HepG2 (cell line): ENCODE results near the gene MARF1. TPM values are rescaled to one million over a fixed set of nuclear protein-coding genes. Genes with fewer than 3 reads are reported as not detected.

Experiments used
- ADNP ChIP-seq: sonication (generic); formaldehyde crosslinking; IDR thresholded peaks from 2 replicates; pipeline ENCODE4 v1.4.0; 2020; ENCODE audit warnings: missing genetic modification reagents
- ATF5 ChIP-seq: sonication (generic); formaldehyde crosslinking; IDR thresholded peaks from 2 replicates; pipeline ENCODE4 v1.4.0; 2020; ENCODE audit warnings: mild to moderate bottlenecking, low read depth, missing genetic modification reagents
- BCL6 ChIP-seq: IDR thresholded peaks from 2 replicates; pipeline ENCODE4 v1.6.1; 2016; ENCODE audit warnings: missing genetic modification reagents, missing compliant biosample characterization
- HINFP ChIP-seq: sonication (generic); formaldehyde crosslinking; IDR thresholded peaks from 2 replicates; pipeline ENCODE4 v1.4.0; 2020; ENCODE audit warnings: low read depth, mild to moderate bottlenecking, missing genetic modification reagents
- HOXA5 ChIP-seq: sonication (generic); formaldehyde crosslinking; IDR thresholded peaks from 2 replicates; pipeline ENCODE4 v1.4.0; 2020; ENCODE audit warnings: missing genetic modification reagents
- MTA1 ChIP-seq: sonication (generic); formaldehyde crosslinking; IDR thresholded peaks from 2 replicates; pipeline ENCODE4 v1.4.0; 2020; ENCODE audit warnings: missing genetic modification reagents, mild to moderate bottlenecking, borderline replicate concordance
- NFRKB ChIP-seq: fragments of 450-650 bp; IDR thresholded peaks from 2 replicates; pipeline ENCODE4 v1.6.1; 2017
- PCBP2 ChIP-seq: fragments of 200-400 bp; formaldehyde crosslinking; optimal IDR thresholded peaks from 2 replicates; pipeline ENCODE3; 2018; ENCODE audit warnings: low read length, low read depth; ENCODE audit not compliant: poor library complexity, severe bottlenecking
- SRY ChIP-seq: sonication (generic); formaldehyde crosslinking; IDR thresholded peaks from 2 replicates; pipeline ENCODE4 v1.8.0; 2022; ENCODE audit warnings: mild to moderate bottlenecking, missing genetic modification reagents
- TEF ChIP-seq: sonication (generic); formaldehyde crosslinking; IDR thresholded peaks from 2 replicates; pipeline ENCODE4 v1.5.0; 2020; ENCODE audit warnings: missing genetic modification reagents
- ZBTB10 ChIP-seq: sonication (generic); formaldehyde crosslinking; IDR thresholded peaks from 2 replicates; pipeline ENCODE4 v1.4.0; 2020; ENCODE audit warnings: missing genetic modification reagents, borderline replicate concordance
- ZMAT5 ChIP-seq: sonication (generic); formaldehyde crosslinking; IDR thresholded peaks from 2 replicates; pipeline ENCODE4 v1.5.0; 2020; ENCODE audit warnings: mild to moderate bottlenecking, low read depth, missing genetic modification reagents, borderline replicate concordance
- ZNF609 ChIP-seq: sonication (generic); formaldehyde crosslinking; IDR thresholded peaks from 2 replicates; pipeline ENCODE4 v1.4.0; 2020; ENCODE audit warnings: mild to moderate bottlenecking, missing genetic modification reagents, borderline replicate concordance
- ZNF660 ChIP-seq: sonication (generic); formaldehyde crosslinking; IDR thresholded peaks from 2 replicates; pipeline ENCODE4 v1.5.1; 2020; ENCODE audit warnings: mild to moderate bottlenecking, low read depth, missing genetic modification reagents, borderline replicate concordance
- ZNF770 ChIP-seq: sonication (generic); formaldehyde crosslinking; IDR thresholded peaks from 2 replicates; pipeline ENCODE4 v1.5.0; 2020; ENCODE audit warnings: mild to moderate bottlenecking, missing genetic modification reagents
- polyA plus RNA-seq, 8 experiments: library from polyadenylated mRNA; depleted of rRNA in 3 of 8; stranded (reverse) in 7 of 8; unstranded in 1 of 8; fragments of >200 nt; fragmentation: Illumina TruSeq in 4 of 8; extraction: Trizol in 4 of 8; gene quantifications; 2 replicates each; pipeline versions ENCODE4 v1.2.1 to v1.2.3, GENCODE V29; 2011 to 2016; ENCODE audit warnings: low read depth in 4 of 8, missing spikeins in 1 of 8, mixed read lengths in 1 of 8; ENCODE audit not compliant: insufficient read depth in 1 of 8
- total RNA-seq, 5 experiments: library from RNA; depleted of rRNA; stranded (reverse); fragments of >200 nt; fragmentation: Illumina TruSeq; extraction: Trizol; gene quantifications; 2 replicates each; pipeline ENCODE4 v1.2.3, GENCODE V29; 2016; ENCODE audit warnings: low read depth in 1 of 5

Gene MARF1
- total and polyA plus RNA-seq, 2 of the 13 experiments (the other 11 are each of a cell fraction or from before 2014, with no cell fraction given) = 8.7 to 20.7 TPM

GRCh38 chr16:15607700-15608396 lies 35.1 kb downstream of the MARF1 start (continued):
- TF ChIP-seq ZNF609 (CRISPR knock-in tag) (peak; percentile 36; the same call in 1 of the 2 replicates), ZNF770 (CRISPR knock-in tag) (no peak; the same call in 1 of the 2 replicates), TEF (no peak), MTA1 (CRISPR knock-in tag) (0 out of 2 replicates have a peak, but pooled peaks have one; percentile 37), ADNP (no peak), ZBTB10 (CRISPR knock-in tag) (no peak), HOXA5 (CRISPR knock-in tag) (no peak), SRY (CRISPR knock-in tag) (peak; percentile 18; the same call in 1 of the 2 replicates), ZNF660 (CRISPR knock-in tag) (no peak), PCBP2 (no peak), ATF5 (CRISPR knock-in tag) (no peak), NFRKB (no peak), ZMAT5 (CRISPR knock-in tag) (no peak), BCL6 (CRISPR knock-in tag) (peak; percentile 3), HINFP (no peak)
